Measurements from ENCODE around the gene DAP3. TPM values are rescaled to one million over a fixed set of nuclear protein-coding genes. Genes with fewer than 3 reads are reported as not detected.

The DAP3 gene
- total and polyA plus RNA-seq, 9 of the 15 experiments (the other 6 are each of a cell fraction or from before 2014, with no cell fraction given) = 155 to 484 (median 298) TPM

- TF ChIP-seq HNRNPK (IDR thresholded peaks at IDR 0.05; ENCODE audit: low read depth, low read length, poor library complexity, severe bottlenecking) = no peak
- TF ChIP-seq SIRT6 (IDR thresholded peaks at IDR 0.05; ENCODE audit: low read depth, low read length) = no peak
- no peak for TF ChIP-seq E2F5 (CRISPR knock-in tag; IDR thresholded peaks at IDR 0.05)
- 0 out of 2 replicates have a peak, but pooled peaks have one; percentile 46 for TF ChIP-seq CBFB (CRISPR knock-in tag; IDR thresholded peaks at IDR 0.05)
- TF ChIP-seq ZNF239 (CRISPR knock-in tag; IDR thresholded peaks at IDR 0.05) = no peak
- peak; percentile 52; the same call in 1 of the 2 replicates for TF ChIP-seq ZBTB7A (IDR thresholded peaks at IDR 0.05; ENCODE audit: borderline replicate concordance, control insufficient read depth, low read depth, low read length)
- TF ChIP-seq ZNF449 (CRISPR knock-in tag; IDR thresholded peaks at IDR 0.05) = no peak
- peak; percentile 62 for TF ChIP-seq BRD9 (IDR thresholded peaks at IDR 0.05; ENCODE audit: low read depth, partially characterized antibody)
- TF ChIP-seq ZBTB12 (CRISPR knock-in tag; IDR thresholded peaks at IDR 0.05) = no peak
- TF ChIP-seq TRIM28 (IDR thresholded peaks at IDR 0.05) = no peak
- TF ChIP-seq SIN3B (IDR thresholded peaks at IDR 0.05; ENCODE audit: low read depth) = peak; percentile 80; the same call in 1 of the 2 replicates
- TF ChIP-seq MAFK (IDR thresholded peaks at IDR 0.05; ENCODE audit: low read length) = peak; percentile 36; the same call in 1 of the 2 replicates
- no peak for TF ChIP-seq EZH2 (IDR thresholded peaks at IDR 0.05; ENCODE audit: borderline replicate concordance, low read depth, low read length)
- TF ChIP-seq JUN (IDR thresholded peaks at IDR 0.05; ENCODE audit: borderline replicate concordance, low read depth, low read length) = no peak
- TF ChIP-seq JUN (CRISPR knock-in tag; IDR thresholded peaks at IDR 0.05; ENCODE audit: borderline replicate concordance) = no peak; the same call in 1 of the 2 replicates
- no peak for TF ChIP-seq HNRNPLL (IDR thresholded peaks at IDR 0.05; ENCODE audit: low read depth, low read length, poor library complexity, severe bottlenecking)
- TF ChIP-seq BMI1 (IDR thresholded peaks at IDR 0.05; ENCODE audit: low read length) = no peak
- TF ChIP-seq SMAD1 (IDR thresholded peaks at IDR 0.05; ENCODE audit: low read depth, low read length, partially characterized antibody) = no peak
- TF ChIP-seq KLF13 (tag; IDR thresholded peaks at IDR 0.05; ENCODE audit: borderline replicate concordance, low read depth) = no peak
- peak; percentile 97 for TF ChIP-seq JUND (IDR thresholded peaks at IDR 0.05; ENCODE audit: borderline replicate concordance, low read depth, low read length)
- no peak for TF ChIP-seq JUND (tag; IDR thresholded peaks at IDR 0.05; ENCODE audit: borderline replicate concordance, low read depth, low read length)
- TF ChIP-seq MEIS2 (IDR thresholded peaks at IDR 0.05; ENCODE audit: partially characterized antibody) = peak; percentile 56
- no peak for TF ChIP-seq ZNF212 (CRISPR knock-in tag; IDR thresholded peaks at IDR 0.05)
- TF ChIP-seq CREB3L1 (IDR thresholded peaks at IDR 0.05; ENCODE audit: borderline replicate concordance, low read depth) = 0 out of 2 replicates have a peak, but pooled peaks have one; percentile 26
These were observed 389 bp upstream of the DAP3 start, which contains the start of gene YY1AP1 (continued) for GRCh38 chr1:155688324-155689080.
